Endothelial cell of umbilical vein (primary cell): ENCODE data around the gene PTGDS. TPM values are rescaled to one million over a fixed set of nuclear protein-coding genes. Genes with fewer than 3 reads are reported as not detected.

Source experiments
- BruUV-seq: library from RNA; stranded (reverse); fragments of 400-500 nt; replicated peaks from 2 replicates; lab custom pipeline; 2021; lab: Mats Ljungman, UMichigan
- CTCF ChIA-PET: fragments of 300-600, 350-600 bp; sonication (Branson Sonifier 250); formaldehyde crosslinking; loops from one replicate; lab custom pipeline; 2021; ENCODE audit warnings: antibody characterized with exemption, inconsistent platforms; lab: Charles Lee
- POLR2A ChIA-PET: fragments of 300-600, 350-600 bp; sonication (Branson Sonifier 250); formaldehyde crosslinking; loops from one replicate; lab custom pipeline; 2021; ENCODE audit warnings: antibody characterized with exemption, inconsistent platforms; lab: Charles Lee
- DNase-seq: peaks from one replicate; pipeline ENCODE4 v3.0.0-alpha.2; 2011; ENCODE audit warnings: low read depth, low spot score
- FAIRE-seq: peaks from 2 replicates; lab custom pipeline; 2011; peaks lifted over from hg19 to GRCh38; lab: Jason Lieb, UNC
- H2AFZ ChIP-seq: 2 replicates; pipeline ENCODE4 v1.6.0; 2012; ENCODE audit warnings: low read depth, low read length, control low read depth, inconsistent platforms
- H3K27ac ChIP-seq: 2 replicates; pipeline ENCODE4 v1.5.1; 2011; ENCODE audit warnings: low read depth, mild to moderate bottlenecking, control low read depth, low read length, moderate library complexity; ENCODE audit not compliant: insufficient read depth
- H3K27me3 ChIP-seq, 2 experiments: 2 replicates each; pipeline versions ENCODE4 v1.6.0 to v1.6.1; 2011; ENCODE audit warnings: low read length in 2 of 2, mixed read lengths in 1 of 2; ENCODE audit not compliant: control insufficient read depth in 2 of 2, insufficient read depth in 2 of 2
- H3K36me3 ChIP-seq, 2 experiments: 2 replicates in 1 of 2; 3 replicates in 1 of 2; pipeline ENCODE4 v1.5.1; 2011; ENCODE audit warnings: low read length in 2 of 2, mild to moderate bottlenecking in 1 of 2, moderate library complexity in 1 of 2; ENCODE audit not compliant: control insufficient read depth in 2 of 2, insufficient read depth in 2 of 2; ENCODE audit errors: extremely low read depth in 1 of 2
- H3K4me1 ChIP-seq: 3 replicates; pipeline ENCODE4 v1.5.1; 2011; ENCODE audit warnings: mild to moderate bottlenecking, low read length; ENCODE audit not compliant: control insufficient read depth, insufficient read depth; ENCODE audit errors: extremely low read depth
- H3K4me2 ChIP-seq: 2 replicates; pipeline ENCODE4 v1.6.1; 2011; ENCODE audit warnings: low read length, control low read depth, mixed read lengths; ENCODE audit not compliant: insufficient read depth
- H3K4me3 ChIP-seq, 3 experiments: fragments of 200-600 bp in 1 of 3; sonication (generic), shearing (Covaris generic) in 1 of 3; replicated peaks in 1 of 3; 2 replicates each; pipeline ENCODE4 v1.5.1; 2011 to 2016; ENCODE audit warnings: control low read depth in 3 of 3, low read length in 3 of 3, mild to moderate bottlenecking in 2 of 3, inconsistent platforms in 1 of 3, low read depth in 1 of 3, moderate library complexity in 1 of 3; ENCODE audit not compliant: insufficient read depth in 1 of 3
- H3K79me2 ChIP-seq: 2 replicates; pipeline ENCODE4 v1.6.0; 2012; ENCODE audit warnings: low read length, inconsistent platforms; ENCODE audit not compliant: control insufficient read depth, insufficient read depth
- H3K9ac ChIP-seq: replicated peaks from 2 replicates; pipeline ENCODE3; 2011; ENCODE audit warnings: low read length, control low read depth; ENCODE audit not compliant: insufficient read depth; ENCODE audit errors: extremely low read depth
- H3K9me1 ChIP-seq: replicated peaks from 3 replicates; pipeline ENCODE4 v1.6.0; 2011; ENCODE audit warnings: mild to moderate bottlenecking, low read length; ENCODE audit not compliant: control insufficient read depth, insufficient read depth; ENCODE audit errors: extremely low read depth
- H3K9me3 ChIP-seq: replicated peaks from 2 replicates; pipeline ENCODE4 v1.5.1; 2012; ENCODE audit warnings: low read length, inconsistent platforms; ENCODE audit not compliant: control insufficient read depth, insufficient read depth
- H4K20me1 ChIP-seq: replicated peaks from 2 replicates; pipeline ENCODE3; 2011; ENCODE audit warnings: mild to moderate bottlenecking, low read length; ENCODE audit not compliant: control insufficient read depth, insufficient read depth; ENCODE audit errors: extremely low read depth
- CTCF ChIP-seq, 2 donors: IDR thresholded peaks; 1 replicate in 1 of 2; 2 replicates in 1 of 2; pipeline ENCODE4 v1.5.1; 2011; ENCODE audit warnings: low read length in 2 of 2, mild to moderate bottlenecking in 2 of 2, moderate library complexity in 2 of 2, control low read depth in 1 of 2, inconsistent platforms in 1 of 2, low read depth in 1 of 2; ENCODE audit not compliant: insufficient read depth in 1 of 2; ENCODE audit errors: extremely low read depth in 1 of 2
- EZH2 ChIP-seq: IDR thresholded peaks from 2 replicates; pipeline ENCODE4 v1.6.1; 2012; ENCODE audit warnings: borderline replicate concordance, low read depth, mild to moderate bottlenecking, moderate library complexity, low read length, inconsistent platforms; ENCODE audit not compliant: severe bottlenecking
- FOS ChIP-seq: IDR thresholded peaks from 2 replicates; pipeline ENCODE4 v1.6.1; 2011; ENCODE audit warnings: mild to moderate bottlenecking, low read length, moderate library complexity, borderline replicate concordance; ENCODE audit not compliant: insufficient read depth
- GATA2 ChIP-seq: IDR thresholded peaks from 2 replicates; pipeline ENCODE4 v1.7.0; 2011; ENCODE audit warnings: low read depth, mild to moderate bottlenecking, moderate library complexity, mixed read lengths, low read length; ENCODE audit not compliant: insufficient read length, insufficient read depth
- JUN ChIP-seq: IDR thresholded peaks from 2 replicates; pipeline ENCODE4 v1.6.1; 2011; ENCODE audit warnings: borderline replicate concordance, low read depth; ENCODE audit not compliant: insufficient read length, insufficient read depth
- MYC ChIP-seq: IDR thresholded peaks from one replicate; pipeline ENCODE4 v1.6.1; 2011; ENCODE audit warnings: mild to moderate bottlenecking, low read depth, low read length
- POLR2A ChIP-seq: IDR thresholded peaks from 2 replicates; pipeline ENCODE4 v1.6.1; 2012; ENCODE audit warnings: low read depth, mild to moderate bottlenecking, control low read depth, low read length
- POLR2AphosphoS5 ChIP-seq: IDR thresholded peaks from 2 replicates; pipeline ENCODE4 v1.6.1; 2012; ENCODE audit warnings: low read depth, mild to moderate bottlenecking, control low read depth, low read length, moderate library complexity; ENCODE audit not compliant: insufficient read depth
- dilution Hi-C: fragments of 300-500 bp; cut with MboI; formaldehyde crosslinking; loops from one replicate; pipeline ENCODE4 v1.15.0; 2019; ENCODE audit warnings: low sequenced_read_pairs; ENCODE audit not compliant: extremely low pct_ligation_motif_present
- intact Hi-C: fragments of 100-400 bp; cut with micrococcal nuclease; formaldehyde crosslinking; loops from one replicate; pipeline ENCODE4 v1.10.0; 2022
- polyA plus RNA-seq, 4 experiments: library from polyadenylated mRNA; depleted of rRNA in 3 of 4; stranded (reverse) in 3 of 4; unstranded in 1 of 4; fragments of >200 nt; gene quantifications; 2 replicates each; pipeline versions ENCODE4 v1.2.1 to v1.2.3, GENCODE V29; 2011 to 2012; ENCODE audit warnings: missing spikeins in 1 of 4
- total RNA-seq: library from RNA; stranded (reverse); gene quantifications from 2 replicates; pipeline ENCODE4 v1.2.3, GENCODE V29; 2021
- TF ChIP-seq, protein P1 (sequence below): IDR thresholded peaks from 2 replicates; pipeline ENCODE4 v1.6.1; 2011; ENCODE audit not compliant: insufficient read depth, insufficient read length

Gene PTGDS
- total and polyA plus RNA-seq, 2 donors (not counting 3 experiments of a cell fraction or from before 2014, with no cell fraction given): not detected

DNA sequence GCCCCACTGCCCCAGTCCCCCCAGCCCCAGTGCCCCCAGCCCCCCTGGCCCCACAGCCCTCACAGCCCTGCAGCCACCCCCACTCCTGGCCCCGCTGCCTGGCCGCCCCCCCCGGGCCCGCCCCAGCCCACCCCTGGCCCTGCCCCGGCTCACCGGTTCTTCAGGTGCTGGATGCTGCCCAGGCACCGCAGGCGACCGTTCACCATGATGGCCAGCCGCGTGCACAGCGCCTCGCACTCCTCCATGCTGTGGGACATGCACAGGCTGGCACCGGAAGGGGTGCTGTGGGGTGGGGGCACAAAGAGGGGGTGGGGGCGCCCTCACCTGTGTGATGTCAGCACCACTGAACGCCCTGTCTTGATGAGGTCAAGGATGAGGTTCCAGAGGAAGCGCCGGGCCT, 31.9 kb downstream of the PTGDS start:
- ChIA-PET CTCF (interaction anchor here (1.0 to 2.0 kb wide), 3 partner anchors 11 to 20 kb away, joined by 3 to 6 read pairs (median 5); no protein-coding TSS in a partner anchor), POLR2A (no interaction called here)
- Histone ChIP-seq H3K4me3 (no peak overlapping the region), H3K36me3 (no peaks in the 10 kb centered on the region), H3K79me2 (no peaks in the 10 kb centered on the region), H3K4me1 (no peaks in the 10 kb centered on the region), H2AFZ (no peak overlapping the region), H3K4me2 (no peak overlapping the region), H3K27me3 (no peaks in the 10 kb centered on the region), H3K27ac (no peak overlapping the region), H4K20me1 (no peaks in the 10 kb centered on the region), H3K9me3 (no peaks in the 10 kb centered on the region), H3K9me1 (no peaks in the 10 kb centered on the region), H3K9ac (no peak overlapping the region)
- no peak for DNase-seq
- BruUV-seq: no TSS peak
- intact Hi-C loops: no loop called here
- no peak for FAIRE-seq
- dilution Hi-C loops: no loop called here
- TF ChIP-seq POLR2AphosphoS5 (no peak), FOS (no peak), CTCF (IDR thresholded peaks at IDR 0.05; ENCODE audit: extremely low read depth in 1 of 2, insufficient read depth in 1 of 2, low read depth in 1 of 2, low read length in 2 of 2) (no peak), MYC (no peak), POLR2A (no peak), GATA2 (no peak), JUN (no peak), EZH2 (no peak)
- TF ChIP-seq, protein P1, sequence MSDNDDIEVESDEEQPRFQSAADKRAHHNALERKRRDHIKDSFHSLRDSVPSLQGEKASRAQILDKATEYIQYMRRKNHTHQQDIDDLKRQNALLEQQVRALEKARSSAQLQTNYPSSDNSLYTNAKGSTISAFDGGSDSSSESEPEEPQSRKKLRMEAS: no peak
